H4 (cell line): Measurements from ENCODE around the gene KCNJ16. TPM values are rescaled to one million over a fixed set of nuclear protein-coding genes. Genes with fewer than 3 reads are reported as not detected.

ENCODE experiments used
- DNase-seq: peaks from one replicate; pipeline ENCODE4 v3.0.0-alpha.2; 2015; ENCODE audit warnings: low spot score
- total RNA-seq: library from RNA; depleted of rRNA; stranded (reverse); fragments of >200 nt; shearing (Covaris generic); gene quantifications from 2 replicates; pipeline ENCODE4 v1.2.3, GENCODE V29; 2014; rRNA removed

KCNJ16 gene
- total RNA-seq, 1 experiment from 2014 or later, result not detected

DNA sequence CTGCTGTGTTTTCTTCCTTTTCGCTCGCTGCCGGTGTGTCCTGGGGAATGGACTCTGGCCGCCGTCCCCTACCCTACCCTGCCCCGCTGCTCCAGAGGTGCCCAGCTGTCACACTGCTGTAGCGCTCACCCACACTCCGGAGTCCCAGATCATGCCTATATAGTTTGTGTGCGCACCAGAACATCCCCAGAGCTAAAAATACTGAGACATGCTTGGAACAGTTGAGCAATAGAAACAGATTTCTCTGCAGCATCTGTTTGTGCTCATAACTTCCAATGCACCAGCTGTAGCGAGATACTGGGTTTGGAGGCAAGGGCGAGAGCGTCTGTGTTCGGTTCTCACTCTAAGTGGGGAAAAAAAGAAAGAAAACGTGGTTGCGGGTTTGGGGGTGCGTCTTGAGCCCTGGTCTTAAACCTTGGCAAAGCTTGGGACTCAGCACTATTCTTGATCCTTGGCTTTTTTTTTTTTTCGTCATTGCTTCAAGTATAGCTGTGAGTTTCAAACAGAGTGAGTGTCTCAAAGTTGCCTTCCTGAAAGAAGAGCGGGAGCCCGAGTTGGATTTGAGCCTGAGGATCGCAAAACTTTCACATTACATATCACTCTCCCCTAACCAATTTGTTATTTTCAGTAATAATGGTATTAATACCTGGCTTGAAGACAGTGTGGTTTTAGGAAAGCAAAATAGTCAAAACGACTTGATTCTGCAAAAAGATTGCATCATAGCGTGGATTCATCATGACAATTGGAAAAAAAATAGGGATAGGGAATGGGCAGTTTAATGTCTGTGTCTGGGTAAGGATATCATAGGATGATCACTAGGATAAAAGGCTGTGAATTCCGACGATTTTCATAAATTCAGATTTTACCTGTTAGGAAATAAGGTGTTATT, 94.9 kb downstream of the KCNJ16 start:
- DNase-seq, result no peak

GRCh38 chr17:70171159-70171558, 96.1 kb downstream of the KCNJ16 start:
- no peak for DNase-seq

DNA sequence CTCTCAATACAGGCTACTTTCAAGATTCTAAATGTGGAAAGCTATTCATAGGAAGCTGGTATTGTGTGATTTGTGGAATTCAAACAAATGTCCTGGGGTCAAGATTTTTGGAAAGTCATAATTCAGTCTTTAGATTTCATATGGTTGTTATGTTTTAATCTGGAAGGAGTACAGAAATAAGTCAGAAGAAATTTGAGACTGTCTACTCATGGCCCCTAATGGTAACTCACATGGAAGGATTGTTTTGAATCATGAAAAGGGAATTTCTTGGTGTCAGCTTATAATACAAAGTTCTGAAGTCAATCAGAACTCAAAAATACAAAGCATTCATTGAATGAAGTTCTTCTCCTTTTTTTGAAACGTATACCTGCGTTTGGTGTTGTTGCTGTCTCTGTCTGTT, 97.4 kb downstream of the KCNJ16 start:
- no peak for DNase-seq

DNA sequence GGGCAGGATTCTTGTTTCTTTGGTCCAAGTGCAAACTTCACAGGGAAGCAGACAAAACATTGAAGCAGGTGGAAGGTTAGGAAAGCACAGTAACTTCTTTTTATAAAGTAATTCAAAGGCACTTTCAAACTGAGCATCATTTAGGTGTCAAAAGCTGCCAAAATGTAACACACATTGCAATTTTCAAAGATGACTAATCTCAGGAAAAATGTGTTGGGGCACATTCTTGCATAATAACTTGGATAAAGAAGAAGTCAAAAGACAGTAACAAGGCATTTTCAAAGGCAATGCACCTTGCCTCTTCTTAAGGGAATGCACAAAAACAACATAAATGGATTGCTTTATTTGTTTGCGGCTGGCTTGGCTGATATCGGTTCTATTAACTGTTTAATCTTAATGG, 97.9 kb downstream of the KCNJ16 start:
- no peak for DNase-seq

- DNase-seq, result no peak
Observed at GRCh38 chr17:70173681-70174080, 98.7 kb downstream of the KCNJ16 start.

- peak; percentile 76 for DNase-seq
Observed at GRCh38 chr17:70181376-70181775, 106.4 kb downstream of the KCNJ16 start.

DNA sequence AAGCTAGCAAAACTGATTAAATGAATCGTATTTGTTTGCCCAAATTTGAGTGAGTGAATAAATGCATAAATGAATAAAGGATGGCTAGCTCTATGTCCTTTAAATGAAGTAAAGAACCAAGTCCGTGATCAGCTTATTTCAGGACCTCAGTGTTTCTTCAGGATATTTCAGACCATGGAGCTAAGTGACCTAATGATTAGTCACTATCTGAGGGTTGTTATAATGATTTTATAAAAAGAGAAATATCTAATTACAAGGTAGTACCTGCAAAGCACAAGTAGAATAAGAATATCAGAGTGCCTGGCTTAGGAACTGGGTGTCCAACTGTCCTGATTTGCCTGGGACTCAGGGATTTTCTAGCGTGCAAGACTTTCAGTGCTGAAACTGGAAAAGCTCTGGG, 106.8 kb downstream of the KCNJ16 start:
- no peak for DNase-seq

DNA sequence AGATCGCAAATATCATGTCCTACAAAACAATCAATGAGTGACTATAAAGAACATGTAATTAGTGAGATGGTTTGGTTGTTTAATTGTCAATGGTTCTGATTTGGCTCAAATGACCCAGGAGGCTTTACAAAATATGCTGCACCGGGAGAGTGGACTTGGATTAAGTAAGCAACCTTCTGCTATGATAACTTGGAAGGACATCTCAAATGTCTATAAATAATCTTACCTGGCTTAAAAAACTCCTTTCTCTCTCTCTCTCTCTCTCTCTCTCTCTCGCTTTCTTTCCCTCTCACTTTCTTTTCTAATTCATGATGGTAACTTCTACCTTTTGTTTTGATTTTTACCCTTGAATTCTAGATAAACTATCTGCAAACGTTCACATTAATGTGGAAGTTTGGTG, 108.5 kb downstream of the KCNJ16 start:
- no peak for DNase-seq

DNA sequence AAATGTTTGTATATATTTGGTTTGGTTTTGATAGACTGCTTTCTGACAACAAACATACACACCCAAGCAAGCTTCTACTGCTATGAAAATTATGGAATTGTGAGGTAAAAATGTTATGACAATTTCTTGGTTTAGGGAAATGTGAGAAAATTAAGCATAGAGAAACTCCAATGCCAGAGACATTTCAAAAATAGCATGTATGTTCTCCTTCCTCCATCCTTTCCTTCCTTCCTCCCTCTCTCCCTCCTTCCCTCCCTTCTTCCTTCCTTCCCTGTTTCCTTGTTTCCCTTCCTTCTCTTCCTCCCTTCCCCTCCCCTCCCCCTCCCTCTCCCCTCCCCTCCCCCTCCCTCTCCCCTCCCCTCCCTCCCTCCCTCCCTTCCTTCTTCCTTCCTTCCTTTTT, 109.2 kb downstream of the KCNJ16 start:
- no peak for DNase-seq

- no peak for DNase-seq
Observed at GRCh38 chr17:70184770-70185169, 109.7 kb downstream of the KCNJ16 start.

Other genes starting within 250 kb of the KCNJ16 start
- gene KCNJ2, start 94.3 kb downstream of the KCNJ16 start, total RNA-seq, result 0.12 TPM in 1 of 2 replicates, not detected in the other